C4-2B (cell line): ENCODE results near the gene RFC4.

Experiments used
- CTCF ChIP-seq: fragments of 450-650 bp; conservative IDR thresholded peaks from 2 replicates; pipeline ENCODE4 v1.5.1; 2017; ENCODE audit warnings: mild to moderate bottlenecking
- ZFX ChIP-seq: fragments of 450-650 bp; IDR thresholded peaks from 2 replicates; pipeline ENCODE4 v1.6.1; 2017

GRCh38 chr3:186806089-186807055 is at the start of gene RFC4:
- TF ChIP-seq CTCF (no peak), ZFX (peak; percentile 70)
